CD4-positive, alpha-beta T cell (primary cell): ENCODE results near the gene UNC93A. TPM values are rescaled to one million over a fixed set of nuclear protein-coding genes. Genes with fewer than 3 reads are reported as not detected.
"Not testable (repeated sequence)": the region's sequence is repeated elsewhere in the genome, so short reads cannot be mapped to it uniquely, and the experiment has no call there.

Experiments
- ATAC-seq: fragments of 200-7000 bp; cut with Tn5 transposase; one replicate; pipeline ENCODE4 v1.10.0; 2022; ENCODE audit warnings: mild to moderate bottlenecking; ENCODE audit not compliant: poor library complexity
- CTCF ChIA-PET: fragments of 350-600 bp; sonication (Branson Sonifier 250); formaldehyde crosslinking; loops from one replicate; lab custom pipeline; 2021; ENCODE audit warnings: antibody characterized with exemption, inconsistent platforms; lab: Charles Lee
- POLR2A ChIA-PET: fragments of 350-600 bp; sonication (Branson Sonifier 250); formaldehyde crosslinking; loops from one replicate; lab custom pipeline; 2021; ENCODE audit warnings: antibody characterized with exemption, inconsistent platforms; lab: Charles Lee
- DNase-seq, 14 experiments: peaks; one replicate each; pipeline ENCODE4 v3.0.0-alpha.2; 2013 to 2020; ENCODE audit warnings: mixed read lengths in 2 of 14
- H3K27ac ChIP-seq, 2 donors: one replicate each; pipeline versions ENCODE4 v1.5.1 to v1.7.0; 2013; ENCODE audit warnings: low read length in 2 of 2, low read depth in 1 of 2, mild to moderate bottlenecking in 1 of 2
- H3K27me3 ChIP-seq, 2 experiments: 1 replicate in 1 of 2; 2 replicates in 1 of 2; pipeline versions ENCODE4 v1.6.1 to v1.7.0; 2013; ENCODE audit warnings: low read length in 2 of 2, control low read depth in 1 of 2, mild to moderate bottlenecking in 1 of 2, moderate library complexity in 1 of 2; ENCODE audit not compliant: insufficient read depth in 2 of 2, control insufficient read depth in 1 of 2
- H3K36me3 ChIP-seq: one replicate; pipeline ENCODE4 v1.6.1; 2013; ENCODE audit warnings: low read length, control low read depth; ENCODE audit not compliant: insufficient read depth
- H3K4me1 ChIP-seq: one replicate; pipeline ENCODE4 v1.6.1; 2013; ENCODE audit warnings: low read length, control low read depth; ENCODE audit not compliant: insufficient read depth
- H3K4me3 ChIP-seq: one replicate; pipeline ENCODE4 v1.5.1; 2013; ENCODE audit warnings: mild to moderate bottlenecking, low read length, moderate library complexity
- H3K9me3 ChIP-seq, 2 experiments: 1 replicate in 1 of 2; 2 replicates in 1 of 2; pipeline versions ENCODE4 v1.6.1 to v1.7.0; 2013; ENCODE audit warnings: low read length in 2 of 2, mild to moderate bottlenecking in 2 of 2, control low read depth in 1 of 2, moderate library complexity in 1 of 2; ENCODE audit not compliant: control insufficient read depth in 1 of 2, insufficient read depth in 1 of 2
- H3K27ac Mint-ChIP-seq: one replicate; pipeline ENCODE4 v1.8.0; 2020; ENCODE audit warnings: mixed read lengths
- H3K27me3 Mint-ChIP-seq: one replicate; pipeline ENCODE4 v1.8.0; 2021; ENCODE audit warnings: mixed read lengths
- H3K36me3 Mint-ChIP-seq: one replicate; pipeline ENCODE4 v1.8.0; 2021; ENCODE audit warnings: low read depth, mixed read lengths
- H3K4me1 Mint-ChIP-seq: one replicate; pipeline ENCODE4 v1.8.0; 2021; ENCODE audit warnings: low read depth, mixed read lengths
- H3K4me3 Mint-ChIP-seq: one replicate; pipeline ENCODE4 v1.8.0; 2020; ENCODE audit warnings: mild to moderate bottlenecking, mixed read lengths
- H3K9me3 Mint-ChIP-seq: one replicate; pipeline ENCODE4 v1.8.0; 2020; ENCODE audit warnings: mixed read lengths
- intact Hi-C, 2 experiments: fragments of 100-400 bp; cut with DNase I in 1 of 2; cut with micrococcal nuclease in 1 of 2; formaldehyde crosslinking; loops; one replicate each; pipeline versions ENCODE4 v1.15.1 to v1.9.0; 2023 to 2025; cut with DNase I, micrococcal nuclease
- total RNA-seq, 174 experiments: library from RNA in 2 of 174; stranded (reverse) in 2 of 174; gene quantifications; one replicate each; pipeline ENCODE4 v1.2.3 and lab custom pipeline; 2021 to 2026
- TF ChIP-seq, protein P1 (sequence below): fragments of 200-600 bp; IDR thresholded peaks from one replicate; pipeline ENCODE4 v1.8.0; 2022; ENCODE audit warnings: antibody characterized with exemption, mild to moderate bottlenecking

Gene UNC93A
- total RNA-seq, 2 experiments from 2014 or later: not detected

DNA sequence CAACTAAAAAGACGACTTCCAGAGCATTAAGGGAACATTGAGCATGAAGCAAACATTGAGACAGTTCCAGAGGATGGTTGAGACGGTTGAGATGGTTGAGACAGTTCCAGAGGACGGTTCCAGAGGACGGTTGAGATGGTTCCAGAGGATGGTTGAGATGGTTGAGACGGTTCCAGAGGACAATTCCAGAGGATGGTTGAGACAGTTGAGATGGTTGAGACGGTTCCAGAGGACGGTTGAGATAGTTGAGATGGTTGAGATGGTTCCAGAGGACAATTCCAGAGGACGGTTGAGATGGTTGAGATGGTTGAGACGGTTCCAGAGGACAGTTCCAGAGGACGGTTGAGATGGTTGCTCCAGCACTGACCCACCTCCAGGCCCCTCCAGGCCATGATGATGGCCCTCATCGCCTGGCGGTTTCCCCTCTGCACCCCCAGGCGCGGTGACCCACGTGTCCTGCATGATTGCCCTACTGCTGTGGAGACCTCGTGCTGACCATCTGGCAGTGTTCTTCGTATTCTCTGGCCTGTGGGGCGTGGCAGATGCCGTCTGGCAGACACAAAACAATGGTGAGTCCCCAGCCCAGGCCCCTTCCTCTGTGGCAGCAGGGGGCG is 16.3 kb downstream of the UNC93A start:
- Mint-ChIP-seq H3K4me1 (no peaks in the 10 kb centered on the region), H3K27ac (no peak overlapping the region), H3K9me3 (no peaks in the 10 kb centered on the region), H3K27me3 (peaks cover 4% of the 10 kb centered on the region), H3K4me3 (no peak overlapping the region), H3K36me3 (no peaks in the 10 kb centered on the region)
- Histone ChIP-seq H3K27me3 (no peaks in the 10 kb centered on the region), H3K4me1 (no peaks in the 10 kb centered on the region), H3K36me3 (no peaks in the 10 kb centered on the region), H3K27ac (no peak overlapping the region), H3K9me3 (peaks cover 0 to 5% of the 10 kb centered on the region in 2 experiments), H3K4me3 (no peak overlapping the region)
- DNase-seq (no peak), ATAC-seq (no peak)
- CTCF ChIA-PET: no interaction called here
- intact Hi-C loops: no loop called here
- POLR2A ChIA-PET: no interaction called here
- TF ChIP-seq, protein P1, sequence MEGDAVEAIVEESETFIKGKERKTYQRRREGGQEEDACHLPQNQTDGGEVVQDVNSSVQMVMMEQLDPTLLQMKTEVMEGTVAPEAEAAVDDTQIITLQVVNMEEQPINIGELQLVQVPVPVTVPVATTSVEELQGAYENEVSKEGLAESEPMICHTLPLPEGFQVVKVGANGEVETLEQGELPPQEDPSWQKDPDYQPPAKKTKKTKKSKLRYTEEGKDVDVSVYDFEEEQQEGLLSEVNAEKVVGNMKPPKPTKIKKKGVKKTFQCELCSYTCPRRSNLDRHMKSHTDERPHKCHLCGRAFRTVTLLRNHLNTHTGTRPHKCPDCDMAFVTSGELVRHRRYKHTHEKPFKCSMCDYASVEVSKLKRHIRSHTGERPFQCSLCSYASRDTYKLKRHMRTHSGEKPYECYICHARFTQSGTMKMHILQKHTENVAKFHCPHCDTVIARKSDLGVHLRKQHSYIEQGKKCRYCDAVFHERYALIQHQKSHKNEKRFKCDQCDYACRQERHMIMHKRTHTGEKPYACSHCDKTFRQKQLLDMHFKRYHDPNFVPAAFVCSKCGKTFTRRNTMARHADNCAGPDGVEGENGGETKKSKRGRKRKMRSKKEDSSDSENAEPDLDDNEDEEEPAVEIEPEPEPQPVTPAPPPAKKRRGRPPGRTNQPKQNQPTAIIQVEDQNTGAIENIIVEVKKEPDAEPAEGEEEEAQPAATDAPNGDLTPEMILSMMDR: no peak

GRCh38 chr6:167308207-167308606 is 17.1 kb downstream of the UNC93A start:
- no peaks in the 10 kb centered on the region for H3K9me3 Mint-ChIP-seq
- no peak for DNase-seq
- intact Hi-C loops: no loop called here
- Histone ChIP-seq H3K4me1 (no peaks in the 10 kb centered on the region), H3K27ac (no peak overlapping the region), H3K27me3 (no peaks in the 10 kb centered on the region), H3K4me3 (no peak overlapping the region), H3K9me3 (peaks cover 0 to 5% of the 10 kb centered on the region in 2 experiments), H3K36me3 (no peaks in the 10 kb centered on the region)
- TF ChIP-seq, protein P1: no peak
- H3K4me3 Mint-ChIP-seq: no peak overlapping the region
- peaks cover 4% of the 10 kb centered on the region for H3K27me3 Mint-ChIP-seq
- ChIA-PET CTCF (no interaction called here), POLR2A (no interaction called here)
- no peaks in the 10 kb centered on the region for H3K36me3 Mint-ChIP-seq
- ATAC-seq: no peak
- no peaks in the 10 kb centered on the region for H3K4me1 Mint-ChIP-seq
- no peak overlapping the region for H3K27ac Mint-ChIP-seq

GRCh38 chr6:167309355-167310192 is 18.5 kb downstream of the UNC93A start:
- H3K36me3 ChIP-seq, H3K4me3 ChIP-seq, intact Hi-C loops, ATAC-seq, POLR2A ChIA-PET, H3K4me1 Mint-ChIP-seq, H3K27ac Mint-ChIP-seq, H3K9me3 Mint-ChIP-seq, H3K4me1 ChIP-seq, H3K36me3 Mint-ChIP-seq, H3K27ac ChIP-seq, DNase-seq, H3K27me3 ChIP-seq, H3K27me3 Mint-ChIP-seq, H3K4me3 Mint-ChIP-seq, H3K9me3 ChIP-seq, CTCF ChIA-PET: not testable (repeated sequence)
